GM19239 (cell line): ENCODE data around the gene PRR22.
"Not testable (repeated sequence)": the region's sequence is repeated elsewhere in the genome, so short reads cannot be mapped to it uniquely, and the experiment has no call there.

Experiments used
- DNase-seq: peaks from one replicate; pipeline ENCODE4 v3.0.0; 2011; ENCODE audit warnings: low spot score; ENCODE audit not compliant: insufficient read length
- FAIRE-seq: peaks from 2 replicates; lab custom pipeline; 2011; peaks lifted over from hg19 to GRCh38; lab: Jason Lieb, UNC

The PRR22 gene

DNA sequence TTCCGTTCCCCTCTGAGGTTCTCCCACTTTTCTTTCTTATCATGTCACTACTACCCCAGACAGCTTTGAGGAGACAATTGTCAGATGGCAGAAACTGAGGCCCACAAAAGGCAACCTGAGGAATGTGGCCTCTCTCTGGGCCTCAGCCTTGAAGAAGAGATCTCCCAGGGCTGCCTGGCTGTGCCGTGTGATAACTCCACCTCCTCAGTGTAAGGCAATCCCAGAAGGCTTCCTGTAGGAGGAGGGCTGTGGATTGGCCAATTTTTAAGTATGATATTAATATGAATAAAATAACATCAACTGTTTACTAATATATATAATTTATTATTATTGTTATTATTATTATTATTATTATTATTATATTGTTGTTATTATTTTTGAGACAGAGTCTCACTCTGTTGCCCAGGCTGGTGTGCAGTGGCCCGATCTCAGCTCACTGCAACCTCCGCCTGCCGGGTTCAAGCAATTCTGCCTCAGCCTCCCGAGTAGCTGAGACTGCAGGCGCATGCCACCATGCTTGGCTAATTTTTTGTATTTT, 10.9 kb upstream of the PRR22 start:
- FAIRE-seq = no peak

DNA sequence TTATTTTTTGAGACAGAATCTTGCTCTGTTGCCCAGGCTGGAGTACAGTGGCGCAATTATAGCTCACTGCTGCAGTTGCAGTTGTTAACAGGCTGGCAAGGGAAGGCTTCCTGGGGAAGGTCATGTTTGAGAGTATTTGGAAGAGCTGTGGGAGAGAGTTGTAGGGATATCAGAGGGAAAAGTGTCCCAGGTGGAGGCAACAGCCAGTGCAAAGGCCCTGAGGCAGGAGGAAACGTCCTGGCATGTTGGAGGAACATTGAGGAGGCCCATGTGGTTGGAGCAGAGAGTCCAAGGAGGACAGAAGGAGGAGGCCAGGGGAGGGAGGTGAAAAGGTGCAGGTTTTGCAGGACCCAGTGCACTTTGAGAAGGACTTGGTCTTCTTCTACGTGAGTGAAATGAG, 8.6 kb upstream of the PRR22 start:
- no peak for DNase-seq
- no peak for FAIRE-seq

More for the DNA sequence above, 10.9 kb upstream of the PRR22 start:
- DNase-seq = no peak

DNA sequence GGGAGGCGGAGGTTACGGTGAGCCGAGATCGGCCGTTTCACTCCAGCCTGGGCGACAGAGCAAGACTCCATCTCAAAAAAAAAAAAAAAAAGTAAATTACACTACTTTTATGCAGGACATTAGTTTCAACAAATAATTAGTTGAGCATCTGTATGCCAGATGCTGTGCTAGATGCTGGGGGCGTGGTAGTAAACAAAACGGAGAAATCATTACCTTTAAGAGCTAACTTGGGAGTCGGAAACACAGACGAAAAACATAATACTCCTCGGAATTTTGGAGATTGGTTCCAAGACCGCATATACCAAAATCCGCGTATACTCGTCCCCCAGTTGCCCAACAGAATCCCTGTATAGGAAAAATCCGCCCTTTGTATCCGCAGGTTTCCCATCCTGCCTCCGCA, 7.7 kb upstream of the PRR22 start:
- FAIRE-seq (no peak), DNase-seq (no peak)

DNA sequence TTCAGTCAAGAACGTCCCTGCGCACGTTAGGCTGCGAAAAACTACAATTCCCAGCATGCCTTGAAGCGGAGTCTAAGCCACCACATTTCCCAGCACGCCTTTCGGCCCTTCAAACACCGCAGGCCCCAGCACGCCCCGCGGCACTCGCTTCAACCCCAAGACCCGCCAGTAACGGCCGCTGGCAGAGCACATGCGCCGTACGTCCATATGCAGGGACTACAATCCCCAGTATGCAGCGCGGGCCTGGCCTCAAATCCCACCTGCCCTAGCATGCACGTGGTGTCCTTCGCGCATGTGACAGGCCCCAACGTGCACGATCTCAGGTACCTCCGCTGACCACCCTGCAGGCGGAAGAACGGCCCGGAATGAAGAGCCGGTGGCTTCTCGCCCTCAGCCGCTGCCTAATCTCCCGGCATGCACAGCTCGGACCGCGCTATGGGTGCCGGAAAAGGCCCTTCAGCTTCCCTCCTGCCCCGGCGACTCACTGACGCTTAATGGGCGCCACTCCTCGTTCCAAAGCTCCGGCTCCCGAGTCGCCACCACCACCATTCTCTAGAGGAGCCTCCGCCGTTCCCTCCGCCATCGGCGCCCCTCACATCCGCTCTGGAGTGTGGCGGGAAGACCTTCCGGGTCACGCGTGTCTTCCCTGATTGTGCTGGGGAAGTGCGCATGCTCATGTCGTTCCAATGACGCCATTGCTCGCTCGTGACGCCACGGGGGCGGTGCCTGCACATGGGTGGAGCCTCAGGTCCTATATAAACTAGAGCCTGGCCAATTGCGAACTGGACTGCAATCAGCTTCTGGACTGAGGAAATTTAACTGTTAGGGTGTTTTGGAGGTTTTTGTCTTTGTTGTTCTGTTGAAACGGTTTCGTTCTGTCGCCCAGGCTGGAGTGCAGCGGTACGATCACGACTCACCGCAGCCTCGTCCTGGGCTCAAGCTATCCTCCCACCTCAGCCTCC, 6.3 kb upstream of the PRR22 start, which contains the start of gene DUS3L:
TSS of gene DUS3L (minus strand) at position 605 of the 962 bp plus-strand sequence. CDS start at position 583, 22 bp downstream.
- DNase-seq = peak; percentile 100
- FAIRE-seq = peak; percentile 100

DNA sequence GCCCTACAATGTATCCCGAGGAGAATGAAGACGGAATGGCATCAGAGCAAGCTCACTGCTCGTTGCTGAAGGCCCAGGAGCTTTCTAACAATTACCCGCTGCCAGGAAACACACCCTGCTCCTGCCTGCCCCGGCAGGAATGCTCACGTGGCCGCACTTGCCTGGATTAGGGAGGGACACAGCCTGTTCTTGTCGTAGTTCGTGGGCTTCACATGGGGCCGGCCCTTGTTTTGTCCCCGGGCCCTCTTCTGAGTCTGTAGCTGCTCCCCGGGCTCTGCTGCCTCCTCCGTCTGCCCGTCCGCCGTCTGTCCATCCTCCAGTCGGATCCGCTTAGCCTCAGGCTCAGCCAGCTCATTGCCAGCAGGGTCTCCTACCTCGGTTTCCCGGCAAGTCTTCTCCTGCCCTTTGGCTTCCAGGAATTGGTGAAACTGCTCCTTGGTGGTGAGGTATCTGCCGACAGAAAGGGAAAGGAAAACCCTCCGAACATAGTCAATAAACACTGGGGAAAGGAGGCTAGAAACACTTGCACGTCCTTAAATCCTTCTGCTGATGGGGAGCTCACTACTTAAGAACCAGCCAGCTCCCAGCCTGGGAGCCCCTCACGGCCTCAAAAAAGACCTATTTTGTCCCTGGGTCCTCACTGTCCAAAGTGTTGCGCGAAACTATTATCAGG, 5.5 kb upstream of the PRR22 start:
- DNase-seq (no peak), FAIRE-seq (no peak)

DNA sequence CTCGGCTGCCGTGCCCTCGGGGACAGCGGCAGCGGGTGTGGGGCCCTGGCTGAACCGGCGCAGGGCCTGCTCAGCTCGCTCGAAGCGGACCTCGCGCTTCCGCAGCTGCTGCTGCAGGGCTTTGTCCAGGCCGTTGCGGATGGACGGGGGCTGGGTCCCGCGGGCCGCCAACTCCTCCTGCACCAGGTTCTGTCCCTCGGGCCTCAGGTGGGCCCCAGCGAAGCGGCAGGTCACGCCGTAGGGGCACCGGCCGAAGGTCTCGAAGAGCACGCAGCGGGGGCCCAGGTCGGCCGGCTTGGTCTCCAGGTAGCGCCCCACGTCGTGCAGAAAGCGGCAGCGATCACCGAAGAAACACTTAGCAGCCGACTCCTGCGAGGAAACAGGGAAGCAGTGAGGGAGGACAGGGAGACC, 4.8 kb upstream of the PRR22 start:
- FAIRE-seq = no peak
- no peak for DNase-seq

DNA sequence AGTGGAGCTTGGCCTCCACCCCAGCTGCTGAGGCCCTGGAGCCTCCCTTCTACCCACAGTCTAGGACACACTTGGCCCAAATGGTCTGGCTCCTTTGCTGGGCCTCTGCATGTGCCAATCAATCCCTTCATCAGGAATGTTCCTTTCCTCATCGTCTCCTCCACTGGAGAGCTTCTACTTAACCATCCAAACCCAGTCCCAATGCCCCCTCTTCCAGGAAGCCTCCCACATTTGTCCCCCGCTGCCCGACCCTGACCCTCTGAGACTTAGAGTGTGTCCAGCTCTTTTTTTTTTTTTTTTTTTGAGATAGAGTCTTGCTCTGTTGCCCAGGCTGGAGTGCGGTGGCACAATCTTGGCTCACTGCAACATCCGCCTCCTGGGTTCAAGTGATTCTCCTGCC, 3.9 kb upstream of the PRR22 start:
- DNase-seq = no peak
- FAIRE-seq = no peak

DNA sequence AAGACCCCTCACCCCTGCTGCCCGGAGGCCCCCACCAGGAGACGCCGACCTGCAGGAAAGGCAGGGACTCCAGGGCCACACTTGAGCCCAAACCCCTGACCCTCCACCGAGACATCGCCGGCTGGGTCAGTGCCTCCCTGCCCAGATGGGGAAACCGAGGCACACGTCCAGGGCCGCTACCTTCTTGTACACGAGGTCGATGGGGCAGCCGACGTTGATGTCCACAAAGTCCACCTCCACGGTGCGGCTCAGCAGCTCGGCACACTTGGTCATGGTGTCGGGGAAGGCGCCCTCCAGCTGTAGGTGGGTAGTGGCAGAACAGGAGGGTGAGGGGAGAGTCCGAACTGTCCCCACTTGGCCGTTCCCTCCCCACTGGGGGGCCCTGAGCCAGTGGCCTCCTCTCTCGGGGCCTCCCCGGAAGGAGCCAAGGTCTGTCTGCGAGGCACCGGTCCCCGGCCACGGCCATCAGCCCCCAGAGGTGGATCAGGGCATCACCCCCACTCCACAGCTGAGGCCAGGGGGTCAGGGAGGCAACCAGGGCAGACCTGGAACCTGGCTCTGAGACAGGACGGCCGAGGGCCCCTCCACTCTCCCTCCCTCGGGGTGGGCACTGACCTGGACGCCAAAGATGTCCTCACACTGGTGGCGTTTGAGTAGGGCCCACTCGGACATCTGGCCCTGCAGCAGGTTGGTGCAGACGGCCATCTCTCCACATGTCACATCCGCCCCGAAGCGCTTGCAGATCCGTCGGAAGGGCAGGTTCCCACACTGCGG, 3.0 kb upstream of the PRR22 start:
- DNase-seq = no peak
- FAIRE-seq = no peak

DNA sequence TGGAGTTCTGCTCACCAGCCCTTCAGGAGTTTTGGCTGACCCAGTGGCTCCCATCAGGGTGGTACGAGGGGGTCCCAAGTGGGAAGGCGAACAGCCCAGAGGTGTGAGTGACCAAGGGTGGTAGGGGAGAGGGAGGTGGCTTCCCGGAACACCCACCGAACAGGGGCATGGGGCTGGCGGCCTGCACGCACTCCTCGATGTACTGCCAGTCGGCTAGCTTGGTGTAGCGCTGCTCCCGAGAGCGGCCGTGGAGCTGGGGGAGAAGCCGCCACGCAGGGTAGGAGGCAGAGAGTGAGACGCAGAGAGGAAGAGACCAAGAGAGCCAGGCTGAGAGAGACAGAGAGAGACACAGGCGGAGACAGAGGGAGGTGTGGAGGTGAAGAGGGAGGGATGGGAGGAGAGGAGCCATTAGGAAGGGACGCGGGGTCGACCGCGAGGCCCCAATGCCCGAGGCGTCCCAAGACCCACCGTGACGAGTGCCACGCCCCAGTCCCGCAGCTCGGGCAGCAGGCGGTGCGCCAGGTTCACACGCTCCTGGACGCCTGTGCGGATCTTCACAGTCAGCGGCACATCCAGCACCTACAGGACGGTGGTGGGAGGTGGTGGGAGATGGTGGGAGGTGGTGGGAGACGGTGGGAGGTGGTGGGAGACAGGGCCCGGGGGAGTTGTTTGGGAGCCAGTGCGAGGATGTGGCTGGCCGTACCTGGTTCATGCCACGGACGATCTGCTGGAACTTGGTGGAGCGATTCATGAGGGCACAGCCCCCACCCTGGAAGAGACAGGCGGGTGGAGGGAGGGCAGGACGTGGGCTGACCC, 2.3 kb upstream of the PRR22 start:
- no peak for DNase-seq

DNA sequence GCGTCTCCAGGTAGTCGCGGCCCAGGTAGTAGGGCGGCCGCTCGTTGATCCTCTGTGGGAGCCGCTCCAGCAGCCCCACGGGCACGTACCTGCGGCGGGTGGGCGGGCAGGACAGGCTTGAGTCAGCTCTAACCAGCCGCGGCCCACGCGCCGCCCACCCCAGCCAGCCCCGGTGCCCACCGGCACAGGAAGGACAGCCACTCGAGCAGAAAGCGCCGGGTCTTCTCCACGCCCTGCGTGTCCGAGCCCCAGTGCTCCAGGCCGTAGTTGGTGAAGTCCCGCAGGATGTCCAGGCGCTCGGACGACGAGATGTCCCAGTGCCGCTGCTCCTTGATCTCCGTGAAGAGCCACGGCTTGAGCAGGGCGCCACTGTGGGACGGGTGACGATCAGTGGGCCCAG, 877 bp upstream of the PRR22 start:
- DNase-seq (no peak), FAIRE-seq (no peak)

More for the DNA sequence above, 2.3 kb upstream of the PRR22 start:
- no peak for FAIRE-seq

DNA sequence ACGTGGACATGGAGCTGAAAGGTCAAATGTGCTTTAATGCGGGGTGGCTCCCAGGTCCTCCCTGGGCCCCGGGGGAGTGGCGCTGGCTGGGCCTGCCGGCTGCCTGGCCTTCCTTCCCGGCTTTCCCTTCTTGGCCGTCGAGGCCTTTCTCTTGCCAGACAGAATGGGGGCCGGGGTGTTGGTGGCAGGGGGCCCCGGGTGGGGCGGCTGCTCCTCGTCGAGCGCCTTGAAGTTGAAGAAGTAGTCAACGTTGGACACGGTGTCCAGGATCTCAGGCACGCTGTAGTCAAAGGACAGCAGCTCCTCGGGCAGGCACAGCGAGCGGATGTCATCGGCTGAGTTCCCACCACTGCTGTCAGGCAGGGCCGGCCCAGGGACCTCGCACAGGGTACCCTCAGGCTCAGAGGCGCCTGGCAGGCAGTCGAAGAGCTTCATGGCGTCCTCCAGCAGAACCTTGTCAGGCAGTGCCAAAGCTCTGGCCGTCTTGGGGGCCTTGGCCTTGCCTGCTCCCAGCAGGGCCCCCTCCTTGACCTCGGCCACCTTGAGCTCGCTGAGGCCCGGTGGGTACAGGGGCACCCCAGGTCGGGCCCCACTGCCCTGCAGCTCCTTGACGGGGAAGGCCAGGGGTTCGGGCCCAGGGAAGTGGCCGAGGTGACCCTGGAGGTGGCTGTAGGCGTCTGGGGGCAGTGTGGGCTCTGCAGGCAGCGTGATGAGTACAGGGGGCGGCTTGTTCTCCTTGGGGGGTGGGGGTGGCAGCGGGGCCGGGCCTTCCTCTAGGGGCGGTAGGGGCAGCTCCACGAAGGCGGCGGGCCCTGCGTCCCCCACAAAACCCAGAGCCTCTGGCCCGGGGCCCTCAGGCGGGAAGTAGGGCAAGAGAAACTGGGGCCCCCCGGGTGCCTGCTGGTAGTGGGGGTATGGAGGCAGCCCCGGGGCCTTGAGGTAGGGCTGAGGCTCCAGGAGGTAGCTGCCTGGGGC, 1.3 kb downstream of the PRR22 start:
- no peak for FAIRE-seq
- DNase-seq = no peak

DNA sequence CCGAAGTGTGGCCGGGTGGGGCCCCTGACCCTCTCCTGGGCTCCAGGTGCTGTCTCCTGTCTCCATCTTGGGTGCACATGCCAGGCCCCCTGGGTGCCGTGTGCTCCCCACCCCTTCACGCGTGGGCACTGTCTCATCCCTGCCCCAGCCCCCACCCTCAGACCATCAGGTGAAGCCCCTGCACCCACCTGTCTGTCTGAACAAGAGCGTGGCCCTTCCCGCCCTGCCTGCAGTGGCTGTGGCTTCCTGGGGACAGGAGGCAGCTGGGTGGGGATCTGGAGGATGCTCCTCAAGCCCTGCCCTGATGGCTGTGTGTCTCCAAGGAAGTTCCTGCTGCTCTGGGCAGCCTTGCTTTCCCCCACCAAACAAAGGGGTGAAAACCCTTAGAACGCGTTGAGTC, 2.2 kb downstream of the PRR22 start:
- FAIRE-seq (no peak), DNase-seq (no peak)

DNA sequence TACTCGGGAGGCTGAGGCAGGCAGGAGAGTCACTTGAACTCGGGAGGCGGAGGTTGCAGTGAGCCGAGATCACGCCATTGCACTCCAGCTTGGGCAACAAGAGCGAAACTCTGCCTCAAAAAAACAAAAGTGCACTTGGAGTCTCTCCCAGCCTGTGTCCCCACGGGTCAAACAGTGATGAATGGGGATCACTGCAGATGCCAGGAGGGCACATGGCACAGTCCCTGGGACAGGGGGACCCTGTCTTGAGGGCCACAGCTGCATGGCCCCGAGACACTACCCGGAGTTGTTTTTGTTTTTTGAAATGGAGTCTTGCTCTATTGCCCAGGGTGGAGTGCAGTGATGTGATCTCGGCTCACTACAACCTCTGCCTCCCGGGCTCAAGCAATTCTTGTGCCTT, 3.6 kb downstream of the PRR22 start:
- not testable (repeated sequence) for FAIRE-seq, DNase-seq

DNA sequence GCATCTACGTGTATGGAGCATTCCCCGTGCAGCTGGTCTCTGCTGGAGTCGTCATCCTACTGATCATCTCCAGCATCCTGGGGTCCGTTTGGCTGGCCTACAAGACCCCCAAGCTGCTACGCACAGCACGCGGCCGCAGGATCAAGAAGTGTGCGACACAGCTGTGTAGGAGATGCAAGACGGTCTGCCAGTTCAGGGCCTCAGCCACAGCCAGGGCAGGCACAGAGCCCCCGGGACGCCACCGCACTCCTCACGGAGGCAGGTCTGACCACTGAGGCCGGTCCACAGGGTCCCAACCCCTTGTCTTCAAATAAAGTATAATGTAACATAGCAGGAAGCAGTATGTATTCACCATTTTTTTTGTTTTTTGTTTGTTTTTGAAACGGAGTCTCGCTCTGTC, 6.1 kb downstream of the PRR22 start:
- no peak for DNase-seq
- FAIRE-seq = no peak

DNA sequence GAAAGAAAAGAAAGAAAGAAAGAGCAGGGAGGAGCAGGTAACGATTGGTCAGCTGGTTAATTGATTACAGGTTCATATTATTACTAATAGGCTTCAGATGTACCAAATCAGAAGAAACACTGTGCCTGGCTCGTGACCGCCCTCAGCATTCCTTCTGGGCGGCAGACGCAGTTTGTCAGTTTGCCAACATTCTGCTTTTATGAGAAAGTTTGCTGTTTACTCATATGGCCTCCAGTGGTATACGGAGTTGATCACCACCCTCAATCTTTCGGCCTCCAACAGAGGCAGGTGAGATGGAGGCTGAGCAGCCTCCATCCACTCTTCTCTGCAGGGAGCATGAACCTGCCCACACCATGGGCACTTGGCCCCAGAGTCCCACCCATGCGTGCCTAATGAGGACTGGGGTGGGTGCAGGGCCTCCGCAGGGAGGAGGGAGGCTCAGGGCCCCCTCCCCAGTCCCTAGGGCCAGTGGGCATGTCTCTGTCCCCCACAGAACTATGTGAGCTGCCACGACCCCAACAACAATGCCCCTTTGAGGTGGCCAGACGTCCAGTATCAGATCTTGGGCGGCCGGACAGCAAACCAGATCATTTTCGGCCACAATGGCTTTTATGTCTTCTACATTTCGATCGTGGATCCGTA, 8.8 kb downstream of the PRR22 start:
- DNase-seq (no peak), FAIRE-seq (no peak)

DNA sequence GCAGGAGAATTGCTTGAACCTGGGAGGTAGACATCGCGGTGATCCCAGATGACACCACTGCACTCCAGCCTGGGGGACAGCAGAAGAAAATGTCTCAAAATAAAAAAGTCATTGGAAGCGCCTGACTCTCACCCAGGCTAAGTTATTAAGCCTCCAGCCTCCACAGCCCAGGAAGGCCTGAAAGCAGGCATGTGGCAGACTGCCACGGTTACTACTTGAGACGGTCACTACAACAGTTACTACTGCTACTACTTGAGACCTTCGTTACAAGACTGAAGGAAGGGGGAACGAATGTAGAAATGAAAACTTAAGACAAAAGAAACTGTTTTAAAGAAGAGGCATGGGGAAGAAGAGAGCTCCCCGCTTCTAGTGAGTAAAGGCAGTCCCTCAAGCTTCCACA, 9.6 kb downstream of the PRR22 start:
- no peak for FAIRE-seq
- DNase-seq = no peak

DNA sequence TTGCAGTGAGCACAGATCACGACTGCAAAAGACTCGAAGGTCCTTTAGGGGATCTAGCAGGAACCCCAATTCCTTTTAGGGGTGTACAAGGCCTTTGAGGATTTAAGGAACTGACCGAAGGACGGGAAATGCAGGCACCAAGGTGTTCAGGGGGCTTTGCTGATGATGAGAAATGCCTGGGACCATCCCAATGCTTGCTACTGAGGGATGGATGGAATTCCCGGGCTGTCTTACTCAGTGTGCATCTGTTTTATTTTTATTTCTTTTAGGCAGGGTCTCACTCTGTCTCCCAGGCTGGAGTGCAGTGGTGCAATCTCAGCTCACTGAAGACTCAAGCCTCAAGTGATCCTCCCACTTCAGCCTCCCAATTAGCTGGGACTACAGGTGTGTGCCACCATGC, 11.3 kb downstream of the PRR22 start:
- FAIRE-seq = no peak

DNA sequence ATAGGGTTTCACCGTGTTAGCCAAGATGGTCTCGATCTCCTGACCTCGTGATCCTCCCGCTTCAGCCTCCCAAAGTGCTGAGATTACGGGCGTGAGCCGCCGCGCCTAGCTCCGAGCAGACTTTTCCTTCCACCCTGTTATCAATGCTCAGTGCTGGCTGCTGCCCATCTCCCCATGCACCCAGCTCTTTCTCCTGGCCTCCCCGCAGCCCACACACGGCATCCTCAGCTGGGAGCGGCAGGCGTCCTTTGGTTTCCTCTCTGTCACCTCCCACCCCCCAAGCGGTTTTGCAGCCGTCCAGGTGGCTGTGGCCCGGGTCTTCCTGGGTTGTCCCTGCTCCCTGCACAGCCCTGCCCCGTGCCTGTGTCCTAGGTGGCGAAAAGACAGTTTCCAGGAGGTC, 12.1 kb downstream of the PRR22 start:
- DNase-seq = no peak
- no peak for FAIRE-seq

More for the DNA sequence above, 11.3 kb downstream of the PRR22 start:
- DNase-seq = no peak
